GM12878 (cell line): Measurements from ENCODE around the gene SIX3. TPM values are rescaled to one million over a fixed set of nuclear protein-coding genes. Genes with fewer than 3 reads are reported as not detected.

Source experiments
- ATAC-seq: fragments of 200-7000 bp; cut with Tn5 transposase; 3 replicates; pipeline ENCODE4 v1.9.1; 2020; ENCODE audit warnings: mild to moderate bottlenecking, moderate library complexity
- BruUV-seq: library from RNA; stranded (reverse); fragments of 400-500 nt; replicated peaks from 2 replicates; lab custom pipeline; 2021; lab: Mats Ljungman, UMichigan
- CTCF ChIA-PET: fragments of 300-600 bp; sonication (Branson Sonifier 250); formaldehyde crosslinking; extraction: SDS; loops from one replicate; lab custom pipeline; 2021; ENCODE audit warnings: inconsistent platforms; lab: Yijun Ruan, JAX
- POLR2A ChIA-PET: fragments of 350-600 bp; formaldehyde crosslinking; extraction: SDS; loops from one replicate; lab custom pipeline; 2021; ENCODE audit warnings: inconsistent platforms; lab: Charles Lee
- RAD21 ChIA-PET: fragments of 300-600 bp; sonication (Branson Sonifier 250); formaldehyde crosslinking; loops from one replicate; lab custom pipeline; 2023; ENCODE audit warnings: antibody characterized with exemption; ENCODE audit not compliant: unreplicated experiment; lab: Charles Lee
- SMC1A ChIA-PET: fragments of 300-600 bp; sonication (Branson Sonifier 250); formaldehyde crosslinking; loops from one replicate; lab custom pipeline; 2023; ENCODE audit not compliant: unreplicated experiment, uncharacterized antibody; lab: Charles Lee
- DNase-seq: peaks from one replicate; pipeline ENCODE4 v3.0.0-alpha.2; 2011; ENCODE audit warnings: low read depth, low spot score
- FAIRE-seq: peaks from 3 replicates; lab custom pipeline; 2011; peaks lifted over from hg19 to GRCh38; lab: Jason Lieb, UNC
- H2AFZ ChIP-seq: 2 replicates; pipeline ENCODE4 v1.6.0; 2011; ENCODE audit warnings: low read depth, low read length, control low read depth; ENCODE audit not compliant: control insufficient read depth
- H3K27ac ChIP-seq: 2 replicates; pipeline ENCODE4 v1.5.1; 2011; ENCODE audit warnings: control low read depth; ENCODE audit not compliant: control insufficient read depth, insufficient read depth
- H3K27me3 ChIP-seq, 2 experiments: replicated peaks in 1 of 2; 2 replicates each; pipeline versions ENCODE4 v1.6.0 to v1.6.1; 2011; ENCODE audit warnings: low read length in 1 of 2; ENCODE audit not compliant: control insufficient read depth in 2 of 2, insufficient read depth in 2 of 2
- H3K36me3 ChIP-seq, 2 experiments: 2 replicates each; pipeline ENCODE4 v1.5.1; 2011; ENCODE audit warnings: low read length in 1 of 2; ENCODE audit not compliant: control insufficient read depth in 2 of 2, insufficient read depth in 2 of 2
- H3K4me1 ChIP-seq: 2 replicates; pipeline ENCODE4 v1.6.1; 2011; ENCODE audit warnings: mild to moderate bottlenecking, low read length, moderate library complexity, mixed read lengths; ENCODE audit not compliant: control insufficient read depth, insufficient read depth
- H3K4me2 ChIP-seq: 2 replicates; pipeline ENCODE4 v1.6.0; 2011; ENCODE audit warnings: control low read depth; ENCODE audit not compliant: control insufficient read depth, insufficient read depth
- H3K4me3 ChIP-seq: fragments of 200-600 bp; sonication (generic); 2 replicates; pipeline ENCODE4 v1.5.1; 2016
- H3K79me2 ChIP-seq: 2 replicates; pipeline ENCODE4 v1.6.0; 2011; ENCODE audit warnings: low read length; ENCODE audit not compliant: control insufficient read depth, insufficient read depth
- H3K9ac ChIP-seq: 2 replicates; pipeline ENCODE4 v1.8.0; 2011; ENCODE audit warnings: low read length, control low read depth, mixed read lengths; ENCODE audit not compliant: control insufficient read depth, insufficient read depth
- H3K9me3 ChIP-seq: replicated peaks from 3 replicates; pipeline ENCODE4 v1.5.1; 2011; ENCODE audit warnings: mild to moderate bottlenecking, low read length; ENCODE audit not compliant: control insufficient read depth, insufficient read depth
- H4K20me1 ChIP-seq: 2 replicates; pipeline ENCODE4 v1.6.0; 2011; ENCODE audit not compliant: control insufficient read depth, insufficient read depth
- GATAD2B ChIP-seq: fragments of 450-650 bp; conservative IDR thresholded peaks from 2 replicates; pipeline ENCODE4 v1.6.1; 2017; ENCODE audit warnings: low read depth, mild to moderate bottlenecking, moderate library complexity
- IKZF1 ChIP-seq: fragments of 450-650 bp; conservative IDR thresholded peaks from 2 replicates; pipeline ENCODE4 v1.6.1; 2017; ENCODE audit warnings: antibody characterized with exemption, mild to moderate bottlenecking
- JUNB ChIP-seq: IDR thresholded peaks from 2 replicates; pipeline ENCODE4 v1.6.1; 2016; ENCODE audit warnings: antibody characterized with exemption, mild to moderate bottlenecking
- JUND ChIP-seq: IDR thresholded peaks from 2 replicates; pipeline ENCODE4 v1.6.1; 2012; ENCODE audit warnings: low read depth, mild to moderate bottlenecking, low read length, improper control_type of control experiment, moderate library complexity
- NBN ChIP-seq: fragments of 450-650 bp; IDR thresholded peaks from 2 replicates; pipeline ENCODE4 v1.6.1; 2016
- POLR2AphosphoS5 ChIP-seq: IDR thresholded peaks from 2 replicates; pipeline ENCODE4 v1.6.1; 2011; ENCODE audit warnings: mild to moderate bottlenecking, low read length, inconsistent platforms
- RFX5 ChIP-seq: IDR thresholded peaks from 2 replicates; pipeline ENCODE4 v1.6.1; 2011; ENCODE audit warnings: low read depth, low read length, improper control_type of control experiment
- SMARCA5 ChIP-seq: fragments of 450-650 bp; IDR thresholded peaks from 2 replicates; pipeline ENCODE4 v1.6.1; 2017; ENCODE audit warnings: mild to moderate bottlenecking
- SPI1 ChIP-seq: IDR thresholded peaks from 2 replicates; pipeline ENCODE4 v1.6.1; 2011; ENCODE audit warnings: low read depth, mild to moderate bottlenecking, low read length, moderate library complexity, borderline replicate concordance; ENCODE audit not compliant: insufficient read depth
- WRNIP1 ChIP-seq: IDR thresholded peaks from 2 replicates; pipeline ENCODE4 v1.6.1; 2011; ENCODE audit warnings: low read depth, low read length, improper control_type of control experiment, borderline replicate concordance
- WGBS: methylation state at CpG from one replicate; pipeline ENCODE4 v1.1.6; 2016; ENCODE audit warnings: low lambda C conversion rate; ENCODE audit not compliant: insufficient replicate concordance, insufficient coverage; ENCODE audit errors: missing lambda C conversion rate; 5-methylcytosine and 5-hydroxymethylcytosine counted together
- in situ Hi-C: fragments of 300-500 bp; cut with MboI; formaldehyde crosslinking; loops from 9 replicates; pipeline ENCODE4 v1.14.3; 2018; ENCODE audit warnings: mixed read lengths
- intact Hi-C: fragments of 100-400 bp; cut with micrococcal nuclease; formaldehyde crosslinking; loops from one replicate; pipeline ENCODE4 v1.14.2; 2022; ENCODE audit not compliant: unreplicated experiment
- polyA plus RNA-seq, 11 experiments: library from polyadenylated mRNA; depleted of rRNA in 4 of 11; unstranded in 6 of 11; stranded (reverse) in 5 of 11; fragments of >200 nt; fragmentation: Nextera tagmentation in 4 of 11; fragmentation: Illumina TruSeq in 1 of 11; extraction: Ambion mirVana in 4 of 11; extraction: Trizol in 1 of 11; gene quantifications; 1 replicate in 1 of 11; 2 replicates in 10 of 11; pipeline versions ENCODE4 v1.2.1 to v1.2.3, GENCODE V29; 2011 to 2016; ENCODE audit warnings: inconsistent platforms in 2 of 11, missing spikeins in 2 of 11, low read depth in 1 of 11
- total RNA-seq, 4 experiments: library from RNA; depleted of rRNA in 3 of 4; stranded (reverse); fragments of >200 nt in 3 of 4; fragmentation: Illumina TruSeq in 1 of 4; extraction: Trizol in 1 of 4; gene quantifications; 2 replicates each; pipeline versions ENCODE4 v1.2.1 to v1.2.3, GENCODE V29; 2013 to 2021
- TF ChIP-seq, protein P1 (sequence below): IDR thresholded peaks from 2 replicates; pipeline ENCODE4 v1.6.1; 2012; ENCODE audit warnings: low read depth, low read length, improper control_type of control experiment
- TF ChIP-seq, protein P2 (sequence below): IDR thresholded peaks from 2 replicates; pipeline ENCODE4 v1.6.1; 2012; ENCODE audit warnings: low read depth, low read length, improper control_type of control experiment

The SIX3 gene
- total and polyA plus RNA-seq, 10 of the 15 experiments (the other 5 are each of a cell fraction or from before 2014, with no cell fraction given): 0.05 to 0.42 (median 0.13) TPM; not detected in 4

DNA sequence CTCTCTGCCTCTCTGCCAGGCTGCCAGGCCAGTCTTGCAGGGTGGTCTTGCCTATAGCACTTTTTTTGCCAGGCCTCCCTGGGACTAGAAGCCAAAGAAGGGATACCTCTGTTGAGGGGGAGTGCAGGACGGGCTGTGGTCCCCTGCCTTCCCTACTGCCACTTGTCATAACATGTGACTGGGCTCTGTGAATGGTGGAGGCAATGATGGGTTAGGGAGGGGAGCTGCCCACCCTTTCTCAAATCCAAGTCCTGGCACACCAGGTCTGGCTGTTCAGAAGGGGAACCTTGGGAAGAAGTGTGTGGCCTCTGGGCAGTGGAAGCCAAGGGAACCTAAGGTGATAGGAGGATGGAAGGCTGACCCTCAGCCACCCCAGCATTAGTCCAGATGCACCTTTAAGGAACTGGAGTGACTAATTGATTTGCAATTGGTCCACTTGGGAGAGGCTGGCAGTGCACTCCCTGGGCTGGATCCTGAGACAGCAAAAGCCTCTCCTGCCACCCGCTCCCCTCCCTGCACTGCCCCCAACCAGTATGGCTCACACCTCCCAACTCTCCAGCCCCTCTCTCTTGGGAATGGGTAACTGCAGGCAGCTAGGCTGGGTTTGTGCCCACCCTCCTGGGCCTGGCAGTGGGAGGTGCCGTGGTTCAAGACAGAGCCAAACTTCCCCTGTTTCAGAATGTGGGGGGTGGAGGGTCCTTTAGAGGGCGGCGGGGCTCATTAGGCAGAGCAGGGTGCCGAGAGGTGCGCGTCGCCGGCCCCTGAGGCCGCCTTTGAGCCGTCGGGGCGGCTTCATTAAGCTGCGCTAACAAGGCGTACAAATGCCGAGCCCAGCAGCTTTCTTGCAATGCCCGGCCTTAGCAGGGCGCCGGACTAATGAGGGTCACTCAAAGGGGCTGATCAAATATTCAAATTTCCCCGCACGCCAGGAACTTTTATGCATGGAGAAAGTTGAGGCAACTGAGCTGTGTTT lies 4.5 kb upstream of the SIX3 start:
- no peak for ATAC-seq
- Histone ChIP-seq H3K4me3 (no peak overlapping the region), H3K36me3 (no peaks in the 10 kb centered on the region), H3K9ac (no peak overlapping the region), H3K9me3 (no peaks in the 10 kb centered on the region; the same call in 2 of the 3 replicates), H3K4me2 (0 out of 2 replicates have a peak overlapping the region, but pooled peaks have one; percentile 17), H3K4me1 (no peaks in the 10 kb centered on the region), H4K20me1 (no peaks in the 10 kb centered on the region), H3K27me3 (peaks cover 34 to 42% of the 10 kb centered on the region in 2 experiments), H3K79me2 (no peaks in the 10 kb centered on the region), H2AFZ (no peak overlapping the region), H3K27ac (no peak overlapping the region)
- 45% methylated on average over 22 of the region's 22 CpGs for whole genome bisulfite sequencing
- SMC1A ChIA-PET: interaction anchor here (1.1 to 1.3 kb wide), 2 partner anchors 457 kb away, joined by 3 to 4 read pairs; no protein-coding TSS in a partner anchor
- no peak for TF ChIP-seq JUND
- TF ChIP-seq NBN: no peak
- no peak for TF ChIP-seq POLR2AphosphoS5
- POLR2A ChIA-PET: no interaction called here
- CTCF ChIA-PET: interaction anchor here (0.8 to 1.9 kb wide), 5 partner anchors 13 to 456 kb away, joined by 3 to 8 read pairs (median 3); no protein-coding TSS in a partner anchor
- in situ Hi-C loops (no loop called here), intact Hi-C loops (no loop called here)
- RAD21 ChIA-PET: interaction anchor here (1.0 to 1.2 kb wide), 2 partner anchors 291 to 456 kb away, joined by 3 read pairs; no protein-coding TSS in a partner anchor
- no peak for FAIRE-seq
- no TSS peak for BruUV-seq
- DNase-seq: no peak

DNA sequence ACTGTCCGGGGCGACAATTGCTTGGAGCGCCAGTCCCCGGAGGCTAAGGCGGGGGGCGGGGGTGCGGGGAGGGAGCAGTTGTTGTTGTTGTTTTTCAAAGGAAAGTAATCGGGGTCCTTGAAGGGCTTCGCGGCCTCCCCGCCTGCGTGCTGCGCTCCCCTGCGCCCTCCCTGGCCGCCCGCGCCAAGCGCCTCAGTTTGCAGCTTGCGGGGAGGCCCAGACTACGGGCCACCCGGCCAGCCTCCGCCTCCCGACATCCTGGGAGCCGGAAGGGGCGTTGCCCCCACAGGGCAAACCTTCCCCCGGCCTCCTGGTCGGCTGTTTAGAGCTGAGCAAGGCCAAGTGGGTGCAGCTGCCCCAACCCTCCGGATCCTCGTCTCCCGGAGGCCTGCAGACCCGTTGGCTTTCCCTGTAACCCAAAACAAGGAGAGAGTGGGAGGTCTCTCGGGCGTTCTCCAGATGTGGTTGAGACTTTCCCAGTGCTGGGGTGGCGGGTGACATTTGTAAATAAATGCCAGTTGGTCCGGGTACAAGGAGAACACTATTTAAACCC lies 3.7 kb upstream of the SIX3 start:
- ChIA-PET SMC1A (interaction anchor here (1.1 kb wide), 1 partner anchor 458 kb away, joined by 3 read pairs; no protein-coding TSS in a partner anchor), CTCF (interaction anchor here (0.8 to 1.9 kb wide), 4 partner anchors 12 to 457 kb away, joined by 3 to 8 read pairs (median 3); no protein-coding TSS in a partner anchor), RAD21 (interaction anchor here (1.0 to 1.2 kb wide), 2 partner anchors 292 to 457 kb away, joined by 3 read pairs; no protein-coding TSS in a partner anchor), POLR2A (no interaction called here)
- Histone ChIP-seq H3K27me3 (peaks cover 32 to 41% of the 10 kb centered on the region in 2 experiments), H3K79me2 (no peaks in the 10 kb centered on the region), H3K4me3 (no peak overlapping the region), H3K36me3 (no peaks in the 10 kb centered on the region), H3K9me3 (peaks cover 2% of the 10 kb centered on the region; the same call in 1 of the 3 replicates), H2AFZ (peak overlapping the region; percentile 12; the same call in 1 of the 2 replicates), H3K27ac (no peak overlapping the region), H3K9ac (no peak overlapping the region), H3K4me2 (0 out of 2 replicates have a peak overlapping the region, but pooled peaks have one; percentile 44), H3K4me1 (no peaks in the 10 kb centered on the region), H4K20me1 (no peaks in the 10 kb centered on the region)
- in situ Hi-C loops: no loop called here
- ATAC-seq (peak; percentile 65), FAIRE-seq (no peak), DNase-seq (no peak)
- intact Hi-C loops: no loop called here
- no TSS peak for BruUV-seq
- 31% methylated on average over 35 of the region's 35 CpGs for WGBS
- TF ChIP-seq, protein P1, sequence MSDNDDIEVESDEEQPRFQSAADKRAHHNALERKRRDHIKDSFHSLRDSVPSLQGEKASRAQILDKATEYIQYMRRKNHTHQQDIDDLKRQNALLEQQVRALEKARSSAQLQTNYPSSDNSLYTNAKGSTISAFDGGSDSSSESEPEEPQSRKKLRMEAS: no peak
- TF ChIP-seq JUNB: no peak
- no peak for TF ChIP-seq SMARCA5
- TF ChIP-seq GATAD2B: no peak
- TF ChIP-seq WRNIP1: no peak
- no peak for TF ChIP-seq SPI1
- TF ChIP-seq RFX5: no peak
- TF ChIP-seq IKZF1: no peak
- TF ChIP-seq, protein P2, sequence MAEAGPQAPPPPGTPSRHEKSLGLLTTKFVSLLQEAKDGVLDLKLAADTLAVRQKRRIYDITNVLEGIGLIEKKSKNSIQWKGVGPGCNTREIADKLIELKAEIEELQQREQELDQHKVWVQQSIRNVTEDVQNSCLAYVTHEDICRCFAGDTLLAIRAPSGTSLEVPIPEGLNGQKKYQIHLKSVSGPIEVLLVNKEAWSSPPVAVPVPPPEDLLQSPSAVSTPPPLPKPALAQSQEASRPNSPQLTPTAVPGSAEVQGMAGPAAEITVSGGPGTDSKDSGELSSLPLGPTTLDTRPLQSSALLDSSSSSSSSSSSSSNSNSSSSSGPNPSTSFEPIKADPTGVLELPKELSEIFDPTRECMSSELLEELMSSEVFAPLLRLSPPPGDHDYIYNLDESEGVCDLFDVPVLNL: no peak
